Renal cortex interstitium (tissue), 11 donors: ENCODE results near the gene KCNJ12. TPM values are rescaled to one million over a fixed set of nuclear protein-coding genes. Genes with fewer than 3 reads are reported as not detected.
"Not testable (repeated sequence)": the region's sequence is repeated elsewhere in the genome, so short reads cannot be mapped to it uniquely, and the experiment has no call there.

ENCODE experiments used
- DNase-seq, 11 donors: peaks; one replicate each; pipeline ENCODE4 v3.0.0-alpha.2; 2013; ENCODE audit warnings: low read depth in 9 of 11, low spot score in 4 of 11; ENCODE audit errors: extremely low read depth in 1 of 11
- polyA plus RNA-seq, 3 donors: library from polyadenylated mRNA; unstranded; fragments of 120-200 nt; gene quantifications; one replicate each; pipeline ENCODE4 v1.2.1, GENCODE V29; 2013; ENCODE audit not compliant: insufficient read length in 3 of 3

Gene KCNJ12
- polyA plus RNA-seq, 3 donors = 4.3 to 6.8 (median 5.2) TPM

GRCh38 chr17:21452377-21453143 lies 76.4 kb downstream of the KCNJ12 start:
- peak in 7 of 11 donors; percentile 40 to 61 (median 54) for DNase-seq

GRCh38 chr17:21453144-21453898 lies 77.2 kb downstream of the KCNJ12 start:
- DNase-seq = no peak

GRCh38 chr17:21454006-21454405 lies 77.8 kb downstream of the KCNJ12 start:
- DNase-seq = not testable (repeated sequence)

GRCh38 chr17:21454441-21454840 lies 78.3 kb downstream of the KCNJ12 start:
- DNase-seq = no peak

GRCh38 chr17:21455761-21456160 lies 79.6 kb downstream of the KCNJ12 start:
- no peak for DNase-seq

GRCh38 chr17:21456449-21456848 lies 80.3 kb downstream of the KCNJ12 start:
- not testable (repeated sequence) for DNase-seq

- DNase-seq = peak in 10 of 11 donors; percentile 57 to 81 (median 72)
These were observed 81.2 kb downstream of the KCNJ12 start for GRCh38 chr17:21457051-21458026.

- no peak for DNase-seq
These were observed 81.9 kb downstream of the KCNJ12 start for GRCh38 chr17:21458054-21458453.

- DNase-seq = no peak
These were observed 83.4 kb downstream of the KCNJ12 start for GRCh38 chr17:21459536-21459935.

GRCh38 chr17:21460358-21460757 lies 84.2 kb downstream of the KCNJ12 start:
- DNase-seq = no peak

GRCh38 chr17:21462237-21462636 lies 86.1 kb downstream of the KCNJ12 start:
- no peak for DNase-seq

- no peak for DNase-seq
These were observed 87.1 kb downstream of the KCNJ12 start for GRCh38 chr17:21463204-21463661.

GRCh38 chr17:21463779-21464407 lies 87.7 kb downstream of the KCNJ12 start:
- peak in 1 of 11 donors; percentile 26 for DNase-seq

GRCh38 chr17:21464611-21465021 lies 88.5 kb downstream of the KCNJ12 start:
- no peak for DNase-seq

GRCh38 chr17:21466550-21466949 lies 90.4 kb downstream of the KCNJ12 start:
- DNase-seq = no peak

GRCh38 chr17:21467196-21467595 lies 91.0 kb downstream of the KCNJ12 start:
- no peak for DNase-seq

- no peak for DNase-seq
These were observed 91.8 kb downstream of the KCNJ12 start for GRCh38 chr17:21467739-21468490.
